ENCODE results near the gene TMEM143. TPM values are rescaled to one million over a fixed set of nuclear protein-coding genes. Genes with fewer than 3 reads are reported as not detected.

The TMEM143 gene
- total RNA-seq, 2 donors from 2014 or later = 20.4 to 43.8 TPM

DNA sequence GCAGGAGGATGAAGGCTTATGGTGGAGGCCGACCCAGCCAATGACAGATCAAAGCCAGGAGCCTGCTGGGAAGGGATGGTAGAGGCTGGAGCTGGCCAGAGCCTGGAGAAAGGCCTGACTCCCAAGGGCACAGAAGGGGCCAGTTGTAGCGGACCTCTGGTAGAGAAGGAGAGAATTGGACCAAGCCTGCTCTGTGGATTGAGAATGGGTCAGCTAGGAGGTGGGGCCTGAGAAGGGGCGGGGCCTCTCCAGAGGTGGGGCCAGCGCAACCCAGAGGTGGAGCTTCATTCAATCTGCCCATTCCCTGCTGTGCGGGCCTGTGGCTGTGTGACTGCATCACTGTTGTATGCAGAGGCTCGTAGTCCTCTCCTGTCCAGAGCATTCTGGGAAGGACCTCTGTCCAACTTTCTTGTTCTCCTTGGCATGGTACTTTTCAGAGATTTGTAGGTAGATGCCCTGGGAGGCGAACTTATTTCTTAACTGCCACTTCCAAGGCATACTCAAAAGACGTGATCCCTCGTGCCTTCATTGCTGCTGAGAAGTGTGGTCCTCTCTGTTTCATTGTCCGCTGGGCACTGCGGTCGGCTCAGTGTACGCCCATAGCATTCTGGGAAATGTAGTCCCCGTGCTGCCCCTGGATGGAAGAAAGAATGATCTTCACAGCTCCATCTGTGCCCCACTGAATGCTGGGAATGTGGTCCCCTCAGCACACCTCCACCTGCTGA, 36.4 kb upstream of the TMEM143 start:
- Histone ChIP-seq H3K27ac (peak overlapping the region in 1 of 2 donors; percentile 47), H3K36me3 (no peaks in the 10 kb centered on the region), H3K4me1 (peaks cover 0 to 9% of the 10 kb centered on the region in 2 donors), H3K4me3 (peak overlapping the region in 1 of 2 donors; percentile 22), H3K9me3 (no peaks in the 10 kb centered on the region), H3K27me3 (peaks cover 21 to 28% of the 10 kb centered on the region in 2 donors)
- DNase-seq (ENCODE audit: low spot score) = peak; percentile 74
- TF ChIP-seq, protein P1, sequence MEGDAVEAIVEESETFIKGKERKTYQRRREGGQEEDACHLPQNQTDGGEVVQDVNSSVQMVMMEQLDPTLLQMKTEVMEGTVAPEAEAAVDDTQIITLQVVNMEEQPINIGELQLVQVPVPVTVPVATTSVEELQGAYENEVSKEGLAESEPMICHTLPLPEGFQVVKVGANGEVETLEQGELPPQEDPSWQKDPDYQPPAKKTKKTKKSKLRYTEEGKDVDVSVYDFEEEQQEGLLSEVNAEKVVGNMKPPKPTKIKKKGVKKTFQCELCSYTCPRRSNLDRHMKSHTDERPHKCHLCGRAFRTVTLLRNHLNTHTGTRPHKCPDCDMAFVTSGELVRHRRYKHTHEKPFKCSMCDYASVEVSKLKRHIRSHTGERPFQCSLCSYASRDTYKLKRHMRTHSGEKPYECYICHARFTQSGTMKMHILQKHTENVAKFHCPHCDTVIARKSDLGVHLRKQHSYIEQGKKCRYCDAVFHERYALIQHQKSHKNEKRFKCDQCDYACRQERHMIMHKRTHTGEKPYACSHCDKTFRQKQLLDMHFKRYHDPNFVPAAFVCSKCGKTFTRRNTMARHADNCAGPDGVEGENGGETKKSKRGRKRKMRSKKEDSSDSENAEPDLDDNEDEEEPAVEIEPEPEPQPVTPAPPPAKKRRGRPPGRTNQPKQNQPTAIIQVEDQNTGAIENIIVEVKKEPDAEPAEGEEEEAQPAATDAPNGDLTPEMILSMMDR (IDR thresholded peaks at IDR 0.05) = no peak

DNA sequence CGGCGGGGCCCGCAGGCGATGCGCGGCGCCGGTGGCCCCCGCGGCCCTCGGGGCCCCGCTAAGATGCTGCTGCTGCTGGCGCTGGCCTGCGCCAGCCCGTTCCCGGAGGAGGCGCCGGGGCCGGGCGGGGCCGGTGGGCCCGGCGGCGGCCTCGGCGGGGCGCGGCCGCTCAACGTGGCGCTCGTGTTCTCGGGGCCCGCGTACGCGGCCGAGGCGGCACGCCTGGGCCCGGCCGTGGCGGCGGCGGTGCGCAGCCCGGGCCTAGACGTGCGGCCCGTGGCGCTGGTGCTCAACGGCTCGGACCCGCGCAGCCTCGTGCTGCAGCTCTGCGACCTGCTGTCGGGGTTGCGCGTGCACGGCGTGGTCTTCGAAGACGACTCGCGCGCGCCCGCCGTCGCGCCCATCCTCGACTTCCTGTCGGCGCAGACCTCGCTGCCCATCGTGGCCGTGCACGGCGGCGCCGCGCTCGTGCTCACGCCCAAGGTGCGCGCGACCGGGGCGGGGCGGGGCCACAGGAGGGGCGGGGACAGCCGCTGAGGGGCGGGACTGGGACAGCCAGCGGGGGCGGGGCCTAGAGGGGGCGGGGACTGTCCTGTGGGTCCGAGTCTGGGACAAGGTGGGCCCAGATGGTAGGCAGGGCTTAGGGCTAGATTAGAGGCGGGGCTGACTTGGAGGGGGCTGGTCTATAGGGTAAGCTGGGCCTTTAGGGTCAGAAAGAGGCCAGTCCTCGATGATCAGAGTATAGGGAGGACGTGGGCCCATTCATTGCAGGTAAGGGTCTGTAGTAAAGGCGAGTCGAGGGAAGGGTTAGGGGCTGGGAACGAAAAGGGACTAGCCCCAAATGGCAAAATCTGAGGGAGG, 34.9 kb upstream of the TMEM143 start:
- H3K27me3 ChIP-seq = peaks cover 29 to 43% of the 10 kb centered on the region in 2 donors

DNA sequence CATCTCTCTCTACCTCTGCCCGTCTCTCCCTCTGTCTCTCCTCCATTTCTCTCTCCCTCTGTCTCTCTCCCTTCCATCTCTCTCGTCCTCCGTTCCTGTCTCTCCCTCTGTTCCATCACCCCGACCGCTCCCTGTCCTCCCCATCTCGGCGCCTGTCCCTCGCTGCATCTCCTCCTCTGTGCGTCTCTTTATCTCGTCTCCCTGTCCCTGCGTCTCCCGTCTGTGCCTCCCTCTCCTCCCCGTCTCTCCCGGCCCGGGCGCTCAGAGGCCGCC, 34.3 kb upstream of the TMEM143 start:
- peaks cover 29 to 43% of the 10 kb centered on the region in 2 donors for H3K27me3 ChIP-seq

More for the DNA sequence above, 34.9 kb upstream of the TMEM143 start:
- TF ChIP-seq, protein P1 (IDR thresholded peaks at IDR 0.05) = no peak
- Histone ChIP-seq H3K9me3 (no peaks in the 10 kb centered on the region), H3K4me1 (peaks cover 0 to 23% of the 10 kb centered on the region in 2 donors), H3K4me3 (peak overlapping the region; percentile 23 to 45), H3K36me3 (no peaks in the 10 kb centered on the region), H3K27ac (peak overlapping the region in 1 of 2 donors; percentile 23)
- DNase-seq (ENCODE audit: low spot score) = peak; percentile 68

DNA sequence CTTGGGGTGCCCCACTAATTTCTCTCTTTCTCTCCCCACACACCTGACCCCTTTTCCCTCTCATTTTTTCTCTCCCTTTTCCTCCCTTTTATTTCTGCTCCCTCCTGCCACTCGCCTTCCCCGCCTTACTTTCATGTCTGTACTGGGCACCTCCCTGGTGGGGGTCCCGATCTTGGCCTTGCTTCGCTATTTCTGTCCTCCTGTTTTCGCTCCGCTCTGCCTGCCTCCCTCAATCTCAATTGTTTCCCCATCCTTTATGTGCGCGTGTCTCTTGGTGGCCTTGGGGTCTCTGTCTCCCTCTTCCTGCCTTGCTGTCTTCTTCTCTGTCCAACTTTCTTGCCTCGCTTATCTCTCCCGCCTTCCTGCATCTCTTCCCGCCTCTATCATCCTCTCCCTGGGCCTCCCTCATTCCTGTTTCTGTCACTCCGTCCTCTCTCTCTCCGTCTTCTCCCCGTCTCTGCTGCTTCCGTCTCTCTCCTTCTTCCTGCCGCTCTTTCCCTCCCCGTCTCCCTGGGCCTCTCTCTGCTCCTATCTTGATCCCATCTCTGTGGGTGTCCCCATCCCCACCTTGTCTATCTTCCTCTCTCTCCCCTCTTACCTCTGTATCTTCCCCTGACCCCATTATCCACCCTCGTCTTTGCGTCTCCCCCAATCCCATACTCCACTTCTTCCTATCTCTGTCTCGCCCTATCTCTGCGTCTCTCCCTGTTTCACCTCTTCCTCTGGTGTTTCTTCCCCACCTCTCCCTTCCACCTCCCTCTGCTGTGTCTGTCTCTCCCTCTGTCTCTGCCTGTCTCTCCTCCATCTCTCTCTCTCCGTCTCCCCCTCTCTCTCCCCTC, 33.7 kb upstream of the TMEM143 start:
- Histone ChIP-seq H3K4me3 (peak overlapping the region; percentile 23 to 45), H3K27ac (peak overlapping the region in 1 of 2 donors; percentile 23), H3K27me3 (peaks cover 29 to 43% of the 10 kb centered on the region in 2 donors), H3K9me3 (no peaks in the 10 kb centered on the region), H3K36me3 (no peaks in the 10 kb centered on the region), H3K4me1 (peaks cover 0 to 28% of the 10 kb centered on the region in 2 donors)
- no peak for DNase-seq (ENCODE audit: low spot score)
- TF ChIP-seq, protein P1 (IDR thresholded peaks at IDR 0.05) = no peak

More for the DNA sequence above, 34.3 kb upstream of the TMEM143 start:
- Histone ChIP-seq H3K27ac (peak overlapping the region in 1 of 2 donors; percentile 23), H3K36me3 (no peaks in the 10 kb centered on the region), H3K4me3 (peak overlapping the region; percentile 23 to 45), H3K4me1 (peaks cover 0 to 28% of the 10 kb centered on the region in 2 donors), H3K9me3 (no peaks in the 10 kb centered on the region)
- DNase-seq (ENCODE audit: low spot score) = no peak
- TF ChIP-seq, protein P1 (IDR thresholded peaks at IDR 0.05) = no peak

DNA sequence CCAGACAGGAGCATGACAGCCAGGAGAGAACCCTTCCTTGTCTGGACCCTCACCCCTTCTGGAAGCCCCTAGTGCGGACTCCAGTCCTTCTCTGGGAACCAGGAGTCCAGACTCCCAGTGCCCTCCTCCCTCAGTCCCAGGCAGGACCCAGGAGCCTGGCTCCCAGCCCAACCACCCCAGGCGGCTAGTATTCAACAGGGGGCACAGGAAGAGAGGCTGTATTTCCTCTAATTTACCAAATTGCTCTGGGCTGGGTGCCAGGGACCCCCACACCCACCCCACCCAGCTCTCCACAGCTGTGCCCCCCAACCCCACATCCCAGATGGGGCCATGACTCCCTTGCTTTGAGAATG, 33.1 kb upstream of the TMEM143 start:
- TF ChIP-seq, protein P1 (IDR thresholded peaks at IDR 0.05) = no peak
- no peaks in the 10 kb centered on the region for H3K36me3 ChIP-seq
- no peak overlapping the region for H3K27ac ChIP-seq
- no peaks in the 10 kb centered on the region for H3K9me3 ChIP-seq
- H3K4me1 ChIP-seq = peaks cover 0 to 28% of the 10 kb centered on the region in 2 donors
- no peak overlapping the region for H3K4me3 ChIP-seq
- peaks cover 29 to 43% of the 10 kb centered on the region in 2 donors for H3K27me3 ChIP-seq
- no peak for DNase-seq (ENCODE audit: low spot score)

Data from right atrium auricular region (tissue), 2 donors.